NCI-H146 treated with DMSO at 0.1 percent for 48 hours (cell line): ENCODE results near the gene HOXD4.
A peak's percentile ranks its signal among the peaks of the same experiment; 100 is the strongest.

Experiments used
- DNase-seq: peaks from one replicate; lab custom pipeline; 2025; ENCODE audit not compliant: unreplicated experiment; lab: John Stamatoyannopoulos, UW

The HOXD4 gene

GRCh38 chr2:176156807-176157498 lies 5.6 kb downstream of the HOXD4 start, which contains the start of gene HOXD3:
Gene HOXD3 (plus strand): TSS chr2:176157307. CDS start chr2:176169115, 11,808 bp downstream.
- no peak for DNase-seq

GRCh38 chr2:176157499-176158185 lies 6.3 kb downstream of the HOXD4 start:
- peak; percentile 45 for DNase-seq

- DNase-seq, result no peak
Observed at GRCh38 chr2:176158186-176158591, 6.8 kb downstream of the HOXD4 start.

GRCh38 chr2:176158855-176159662 lies 7.7 kb downstream of the HOXD4 start:
- DNase-seq, result no peak

- DNase-seq, result no peak
Observed at GRCh38 chr2:176159663-176160250, 8.4 kb downstream of the HOXD4 start.

- no peak for DNase-seq
Observed at GRCh38 chr2:176160251-176160985, 9.1 kb downstream of the HOXD4 start.

GRCh38 chr2:176160986-176161824 lies 9.9 kb downstream of the HOXD4 start:
- no peak for DNase-seq

GRCh38 chr2:176161825-176162626 lies 10.7 kb downstream of the HOXD4 start:
- no peak for DNase-seq

GRCh38 chr2:176162911-176163671 lies 11.7 kb downstream of the HOXD4 start:
- no peak for DNase-seq

- no peak for DNase-seq
Observed at GRCh38 chr2:176163672-176164056, 12.3 kb downstream of the HOXD4 start.

GRCh38 chr2:176164201-176164600 lies 12.9 kb downstream of the HOXD4 start:
- no peak for DNase-seq

GRCh38 chr2:176164611-176165369 lies 13.4 kb downstream of the HOXD4 start:
- DNase-seq, result no peak

GRCh38 chr2:176165370-176166050 lies 14.2 kb downstream of the HOXD4 start:
- no peak for DNase-seq

GRCh38 chr2:176166272-176166671 lies 14.9 kb downstream of the HOXD4 start:
- DNase-seq, result no peak

GRCh38 chr2:176167398-176167797 lies 16.0 kb downstream of the HOXD4 start:
- no peak for DNase-seq

- DNase-seq, result no peak
Observed at GRCh38 chr2:176169181-176169580, 17.8 kb downstream of the HOXD4 start.

- no peak for DNase-seq
Observed at GRCh38 chr2:176169711-176170110, 18.4 kb downstream of the HOXD4 start.
